Measurements from ENCODE around the gene PIN4. TPM values are rescaled to one million over a fixed set of nuclear protein-coding genes. Genes with fewer than 3 reads are reported as not detected.

Gene PIN4
- total RNA-seq, 1 experiment from 2014 or later = 9.5 TPM

GRCh38 chrX:72180539-72180938 lies 1.0 kb upstream of the PIN4 start:
- BruUV-seq (replicated peaks) = no TSS peak
- H3K27me3 ChIP-seq (ENCODE audit: insufficient read depth, low read length) = no peaks in the 10 kb centered on the region
- no peaks in the 10 kb centered on the region for H3K9me2 ChIP-seq (ENCODE audit: insufficient read depth)
- ATAC-seq (no peak; the same call in 1 of the 2 replicates), DNase-seq (ENCODE audit: low read depth, low spot score) (no peak)
- intact Hi-C loops (cut with micrococcal nuclease) = no loop called here
- TF ChIP-seq TCF7L2 (IDR thresholded peaks at IDR 0.05; ENCODE audit: borderline replicate concordance, extremely low read depth, insufficient read depth, insufficient read length) (no peak), POLR2A (IDR thresholded peaks at IDR 0.05; ENCODE audit: borderline replicate concordance, extremely low read depth, insufficient read depth, insufficient read length) (no peak), YY1 (IDR thresholded peaks at IDR 0.05; ENCODE audit: extremely low read depth, insufficient replicate concordance, low read depth, low read length) (no peak)
- H3K9me3 ChIP-seq (ENCODE audit: control insufficient read depth in 1 of 2, insufficient read depth in 1 of 2, low read depth in 1 of 2, low read length in 2 of 2) = no peaks in the 10 kb centered on the region
- ChIA-PET POLR2A (interaction anchor here (1.1 to 1.3 kb wide), 2 partner anchors 49 to 97 kb away, joined by 3 read pairs; partner anchors contain the start of genes RPS4X and RTL5), RAD21 (ENCODE audit: low non-redundant PET in 1 of 2, low total read pairs in 2 of 2, uncharacterized antibody in 2 of 2, unreplicated experiment in 2 of 2) (no interaction called here), CTCF (interaction anchor here (0.8 kb wide), 1 partner anchor 51 kb away, joined by 3 read pairs; no protein-coding TSS in a partner anchor)
- H3K4me3 ChIP-seq (replicated peaks in 1 of 2; ENCODE audit: low read depth in 1 of 2, low read length in 2 of 2) = peak overlapping the region; percentile 83 to 85
- peaks cover 16% of the 10 kb centered on the region for H3K79me2 ChIP-seq (ENCODE audit: insufficient read depth, low read length)
- no peaks in the 10 kb centered on the region for H4K20me1 ChIP-seq (ENCODE audit: insufficient read depth)
- peak overlapping the region; percentile 77 for H3K9ac ChIP-seq (ENCODE audit: low read length)
- no peaks in the 10 kb centered on the region for H3K36me3 ChIP-seq (ENCODE audit: control insufficient read depth in 1 of 2, insufficient read depth in 2 of 2, low read length in 2 of 2)
- no peak overlapping the region for H2AFZ ChIP-seq (ENCODE audit: low read depth, low read length, poor library complexity, severe bottlenecking)
- peaks cover 0 to 9% of the 10 kb centered on the region in 2 experiments; a peak in 2 of 4 replicates for H3K4me1 ChIP-seq (ENCODE audit: control insufficient read depth in 1 of 2, insufficient read depth in 2 of 2, low read length in 2 of 2)
- H3K4me2 ChIP-seq (ENCODE audit: low read length) = peak overlapping the region; percentile 64
- H3K27ac ChIP-seq (ENCODE audit: low read depth, low read length) = peak overlapping the region; percentile 75

- H3K4me3 ChIP-seq (replicated peaks in 1 of 2; ENCODE audit: low read depth in 1 of 2, low read length in 2 of 2) = peak overlapping the region; percentile 83 to 85
- no peak overlapping the region for H2AFZ ChIP-seq (ENCODE audit: low read depth, low read length, poor library complexity, severe bottlenecking)
- no peaks in the 10 kb centered on the region for H4K20me1 ChIP-seq (ENCODE audit: insufficient read depth)
- no peaks in the 10 kb centered on the region for H3K27me3 ChIP-seq (ENCODE audit: insufficient read depth, low read length)
- ATAC-seq (no peak), DNase-seq (ENCODE audit: low read depth, low spot score) (no peak)
- intact Hi-C loops (cut with micrococcal nuclease) = no loop called here
- peak overlapping the region; percentile 77; the same call in 1 of the 2 replicates for H3K9ac ChIP-seq (ENCODE audit: low read length)
- H3K79me2 ChIP-seq (ENCODE audit: insufficient read depth, low read length) = peaks cover 16% of the 10 kb centered on the region
- POLR2A ChIA-PET = no interaction called here
- peak overlapping the region; percentile 64 for H3K4me2 ChIP-seq (ENCODE audit: low read length)
- H3K9me3 ChIP-seq (ENCODE audit: control insufficient read depth in 1 of 2, insufficient read depth in 1 of 2, low read depth in 1 of 2, low read length in 2 of 2) = no peaks in the 10 kb centered on the region
- TF ChIP-seq FOSL1 (IDR thresholded peaks at IDR 0.05; ENCODE audit: low read depth) (no peak), JUND (IDR thresholded peaks at IDR 0.05) (no peak), CEBPB (IDR thresholded peaks at IDR 0.05; ENCODE audit: low read depth) (no peak), CBX3 (IDR thresholded peaks at IDR 0.05; ENCODE audit: low read depth) (no peak), ZBTB33 (IDR thresholded peaks at IDR 0.05; ENCODE audit: extremely low read depth, insufficient replicate concordance, low read length) (no peak), YY1 (IDR thresholded peaks at IDR 0.05; ENCODE audit: extremely low read depth, insufficient replicate concordance, low read depth, low read length) (no peak), SIN3A (IDR thresholded peaks at IDR 0.05; ENCODE audit: low read depth) (no peak), EZH2phosphoT487 (IDR thresholded peaks at IDR 0.05; ENCODE audit: borderline replicate concordance) (no peak), SRF (IDR thresholded peaks at IDR 0.05; ENCODE audit: low read depth) (no peak), ELF1 (IDR thresholded peaks at IDR 0.05; ENCODE audit: borderline replicate concordance, low read depth) (no peak), CTCF (IDR thresholded peaks at IDR 0.05 in 2 of 3, conservative IDR thresholded peaks at IDR 0.05 in 1 of 3; ENCODE audit: borderline replicate concordance in 1 of 3, insufficient read depth in 1 of 3, low read depth in 2 of 3, low read length in 2 of 3) (no peak), POLR2A (IDR thresholded peaks at IDR 0.05; ENCODE audit: borderline replicate concordance, extremely low read depth, insufficient read depth, insufficient read length) (no peak), TCF7L2 (IDR thresholded peaks at IDR 0.05; ENCODE audit: borderline replicate concordance, extremely low read depth, insufficient read depth, insufficient read length) (no peak), EGR1 (IDR thresholded peaks at IDR 0.05; ENCODE audit: low read depth) (no peak), ZFX (IDR thresholded peaks at IDR 0.05) (no peak)
- no peaks in the 10 kb centered on the region; a peak in 1 of 4 replicates for H3K36me3 ChIP-seq (ENCODE audit: control insufficient read depth in 1 of 2, insufficient read depth in 2 of 2, low read length in 2 of 2)
- H3K9me2 ChIP-seq (ENCODE audit: insufficient read depth) = no peaks in the 10 kb centered on the region
- no TSS peak for BruUV-seq (replicated peaks)
- peaks cover 0 to 9% of the 10 kb centered on the region in 2 experiments; a peak in 2 of 4 replicates for H3K4me1 ChIP-seq (ENCODE audit: control insufficient read depth in 1 of 2, insufficient read depth in 2 of 2, low read length in 2 of 2)
- CTCF ChIA-PET = no interaction called here
- RAD21 ChIA-PET (ENCODE audit: low non-redundant PET in 1 of 2, low total read pairs in 2 of 2, uncharacterized antibody in 2 of 2, unreplicated experiment in 2 of 2) = no interaction called here
- H3K27ac ChIP-seq (ENCODE audit: low read depth, low read length) = no peak overlapping the region
Measured at GRCh38 chrX:72182924-72183323, 1.4 kb downstream of the PIN4 start.
